COR-L47 (cell line): Measurements from ENCODE around the gene ZNF394.

Experiments used
- DNase-seq: peaks from one replicate; lab custom pipeline; 2025; lab: John Stamatoyannopoulos, UW

Gene ZNF394

DNA sequence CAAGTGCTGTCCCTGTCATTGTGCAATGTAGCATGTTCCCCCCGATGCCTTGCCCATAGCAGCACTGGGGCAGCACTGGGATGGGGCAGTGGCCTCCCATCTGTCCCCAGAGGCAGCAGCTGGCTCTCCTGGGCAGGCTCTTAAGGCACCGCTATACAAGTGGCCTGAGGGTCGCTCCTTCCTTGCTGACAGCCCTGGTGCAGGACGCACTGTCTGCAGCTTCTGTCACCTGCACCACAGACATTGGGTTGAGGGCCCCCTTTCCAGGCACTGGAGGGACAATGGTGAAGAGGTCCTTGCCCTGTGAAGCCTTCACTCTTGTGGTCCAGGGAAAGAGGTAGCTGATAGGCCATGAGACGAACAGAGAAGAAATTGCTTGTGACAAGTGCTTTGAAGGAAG, 50.8 kb downstream of the ZNF394 start:
- DNase-seq = no peak

- DNase-seq = no peak
These were observed 51.2 kb downstream of the ZNF394 start for GRCh38 chr7:99448855-99449254.

DNA sequence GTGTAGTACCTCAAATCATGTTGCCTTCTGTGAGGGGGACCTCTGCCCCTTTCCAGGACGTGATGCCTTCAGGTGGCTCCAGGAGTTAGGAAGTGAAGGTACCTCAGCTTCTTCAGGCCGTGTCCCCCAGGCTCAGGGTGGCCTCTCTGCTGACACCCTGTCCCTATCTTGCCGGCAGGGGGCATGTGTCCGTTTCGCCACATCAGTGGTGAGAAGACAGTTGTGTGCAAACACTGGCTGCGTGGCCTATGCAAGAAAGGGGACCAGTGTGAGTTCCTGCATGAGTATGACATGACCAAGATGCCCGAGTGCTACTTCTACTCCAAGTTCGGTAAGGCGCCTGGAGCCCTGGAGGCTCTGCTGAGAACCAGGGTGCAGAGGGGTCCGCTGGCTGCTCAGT, 52.1 kb downstream of the ZNF394 start:
- DNase-seq = no peak

DNA sequence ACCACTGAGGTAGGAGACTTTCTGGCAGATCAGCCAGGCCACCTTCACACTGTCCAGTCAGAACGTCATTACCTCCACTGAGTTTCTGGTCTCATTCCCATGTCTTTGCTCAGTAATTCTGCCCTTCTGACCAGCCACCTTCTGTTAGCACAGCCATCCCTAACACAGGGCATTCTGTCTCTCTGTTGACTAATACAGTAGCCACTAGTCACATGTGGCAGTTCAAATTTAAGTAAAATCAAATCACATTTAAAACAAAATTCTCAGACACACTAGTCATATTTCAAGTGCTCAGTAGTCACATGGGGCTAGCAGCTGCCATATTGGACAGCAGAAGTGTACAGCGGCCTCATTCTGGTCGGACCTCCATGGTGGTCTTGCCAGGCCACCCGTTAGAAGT, 54.0 kb downstream of the ZNF394 start:
- DNase-seq = no peak
